Body of pancreas (tissue), 4 donors: ENCODE data around the gene LIN7A.

Source experiments
- CTCF ChIP-seq, 7 experiments: fragments of 450-650 bp in 4 of 7; fragments of 200-600 bp in 3 of 7; sonication (generic) in 3 of 7; IDR thresholded peaks; one replicate each; pipeline ENCODE4 v1.5.1; 2016 to 2019; ENCODE audit warnings: antibody characterized with exemption in 7 of 7
- POLR2A ChIP-seq, 3 donors: fragments of 450-650 bp; IDR thresholded peaks; one replicate each; pipeline ENCODE4 v1.6.1; 2016; ENCODE audit warnings: antibody characterized with exemption in 3 of 3, mild to moderate bottlenecking in 2 of 3

- TF ChIP-seq POLR2A (IDR thresholded peaks at IDR 0.05) = no peak
- no peak for TF ChIP-seq CTCF (IDR thresholded peaks at IDR 0.05)
Observed at GRCh38 chr12:80777587-80777986, 160.1 kb downstream of the LIN7A start.
